ENCODE data around the gene SCN5A.

- no peak for TF ChIP-seq CTCF (IDR thresholded peaks at IDR 0.05 in 8 of 11, conservative IDR thresholded peaks at IDR 0.05 in 3 of 11)
- TF ChIP-seq POLR2A (IDR thresholded peaks at IDR 0.05): no peak
These were observed 21.5 kb downstream of the SCN5A start for GRCh38 chr3:38627956-38628355.
